Adipocyte (in vitro differentiated cells): Measurements from ENCODE around the gene SCN4B.

ENCODE experiments used
- DNase-seq: peaks from one replicate; pipeline ENCODE4 v3.0.0-alpha.2; 2015; ENCODE audit warnings: low read depth
- H3K27me3 ChIP-seq: replicated peaks from 2 replicates; pipeline ENCODE4 v1.7.0; 2013; ENCODE audit warnings: mild to moderate bottlenecking, low read length, moderate library complexity; ENCODE audit not compliant: control insufficient read depth, insufficient read depth
- H3K36me3 ChIP-seq: 2 replicates; pipeline ENCODE4 v1.7.0; 2013; ENCODE audit warnings: low read length, mild to moderate bottlenecking, moderate library complexity; ENCODE audit not compliant: control insufficient read depth, insufficient read depth, severe bottlenecking
- H3K4me1 ChIP-seq: 2 replicates; pipeline ENCODE4 v1.7.0; 2013; ENCODE audit warnings: mild to moderate bottlenecking, low read length, moderate library complexity; ENCODE audit not compliant: control insufficient read depth, insufficient read depth
- H3K4me3 ChIP-seq: 2 replicates; pipeline ENCODE4 v1.7.0; 2013; ENCODE audit warnings: mild to moderate bottlenecking, low read length, moderate library complexity
- H3K9ac ChIP-seq: 2 replicates; pipeline ENCODE4 v1.7.0; 2013; ENCODE audit warnings: mild to moderate bottlenecking, low read length, moderate library complexity
- H3K9me3 ChIP-seq: 2 replicates; pipeline ENCODE4 v1.7.0; 2013; ENCODE audit warnings: mild to moderate bottlenecking, low read length, moderate library complexity; ENCODE audit not compliant: control insufficient read depth

Gene SCN4B

DNA sequence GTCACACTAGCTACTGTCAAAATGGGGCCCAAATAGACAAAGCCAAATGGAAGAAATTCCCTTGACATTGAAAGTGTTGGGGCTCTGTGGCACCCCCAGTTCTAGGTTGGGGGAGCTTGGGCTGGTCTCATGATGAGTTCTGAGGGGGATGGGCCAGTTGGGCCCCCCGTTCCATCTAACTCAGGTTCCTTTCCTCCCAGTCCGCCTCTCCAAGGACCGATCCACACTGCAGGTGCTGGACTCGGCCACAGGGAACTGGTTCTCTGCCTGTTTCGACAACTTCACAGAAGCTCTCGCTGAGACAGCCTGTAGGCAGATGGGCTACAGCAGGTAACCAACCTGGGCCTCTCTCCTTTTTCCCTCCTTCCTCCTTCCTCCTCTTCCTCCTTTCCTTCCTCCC, 48.1 kb downstream of the SCN4B start:
- no peak overlapping the region for H3K9ac ChIP-seq
- H3K27me3 ChIP-seq: peaks cover 11% of the 10 kb centered on the region
- H3K9me3 ChIP-seq: no peaks in the 10 kb centered on the region
- no peaks in the 10 kb centered on the region for H3K36me3 ChIP-seq
- H3K4me1 ChIP-seq: peaks cover 25% of the 10 kb centered on the region
- no peak overlapping the region for H3K4me3 ChIP-seq
- DNase-seq: no peak

DNA sequence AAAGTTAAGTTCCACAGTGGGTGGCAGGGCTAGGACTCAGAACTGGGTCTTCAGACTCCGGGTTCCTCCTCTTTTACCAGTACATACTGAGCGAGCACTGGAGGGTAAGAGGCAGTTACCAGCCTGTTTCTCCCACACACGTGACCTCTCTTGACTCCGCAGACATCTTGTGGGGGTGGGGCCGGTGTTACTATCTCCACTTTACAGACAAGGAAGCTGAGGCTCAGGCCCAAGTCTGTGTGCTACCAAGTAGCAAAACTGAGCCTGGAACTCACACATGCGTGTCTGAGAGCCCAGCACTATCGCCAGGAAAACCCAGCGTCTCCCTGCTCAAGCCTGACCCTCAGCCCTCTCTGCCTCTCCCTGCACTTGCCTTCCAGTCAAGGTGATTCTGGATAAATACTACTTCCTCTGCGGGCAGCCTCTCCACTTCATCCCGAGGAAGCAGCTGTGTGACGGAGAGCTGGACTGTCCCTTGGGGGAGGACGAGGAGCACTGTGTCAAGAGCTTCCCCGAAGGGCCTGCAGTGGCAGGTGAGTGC, 49.8 kb downstream of the SCN4B start:
- no peaks in the 10 kb centered on the region for H3K9me3 ChIP-seq
- DNase-seq: no peak
- H3K27me3 ChIP-seq: peaks cover 21% of the 10 kb centered on the region
- H3K9ac ChIP-seq: no peak overlapping the region
- no peaks in the 10 kb centered on the region for H3K36me3 ChIP-seq
- no peak overlapping the region for H3K4me3 ChIP-seq
- peaks cover 21% of the 10 kb centered on the region for H3K4me1 ChIP-seq

DNA sequence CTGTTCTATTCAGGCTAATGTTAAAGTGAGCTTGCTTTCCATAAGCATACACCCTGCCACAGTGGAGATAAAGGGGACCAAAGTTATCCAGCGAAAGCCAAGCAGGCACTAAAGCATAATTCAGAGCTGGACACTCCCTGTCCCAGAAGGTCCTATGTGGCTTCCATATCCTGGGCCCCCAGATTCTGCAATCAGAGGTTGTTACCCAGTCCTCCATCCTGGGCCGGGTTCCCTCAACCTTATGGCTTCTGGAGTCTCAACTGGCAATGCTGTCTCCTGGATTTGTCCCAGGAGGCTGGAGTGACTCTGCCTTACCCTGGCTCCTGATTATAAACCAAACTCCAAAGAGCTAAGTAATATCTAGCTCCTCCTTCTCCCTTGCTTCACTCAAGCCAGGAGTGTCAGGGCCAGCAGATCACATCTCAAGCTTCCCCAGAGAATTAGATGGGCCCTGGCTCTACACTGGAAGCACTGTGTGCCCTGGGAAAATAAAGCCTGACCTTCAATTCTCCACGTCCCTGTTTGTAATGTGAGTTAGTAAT, 51.9 kb downstream of the SCN4B start:
- Histone ChIP-seq H3K36me3 (no peaks in the 10 kb centered on the region), H3K4me3 (no peak overlapping the region), H3K9me3 (no peaks in the 10 kb centered on the region), H3K9ac (no peak overlapping the region), H3K4me1 (peaks cover 27% of the 10 kb centered on the region), H3K27me3 (peaks cover 29% of the 10 kb centered on the region)
- no peak for DNase-seq

DNA sequence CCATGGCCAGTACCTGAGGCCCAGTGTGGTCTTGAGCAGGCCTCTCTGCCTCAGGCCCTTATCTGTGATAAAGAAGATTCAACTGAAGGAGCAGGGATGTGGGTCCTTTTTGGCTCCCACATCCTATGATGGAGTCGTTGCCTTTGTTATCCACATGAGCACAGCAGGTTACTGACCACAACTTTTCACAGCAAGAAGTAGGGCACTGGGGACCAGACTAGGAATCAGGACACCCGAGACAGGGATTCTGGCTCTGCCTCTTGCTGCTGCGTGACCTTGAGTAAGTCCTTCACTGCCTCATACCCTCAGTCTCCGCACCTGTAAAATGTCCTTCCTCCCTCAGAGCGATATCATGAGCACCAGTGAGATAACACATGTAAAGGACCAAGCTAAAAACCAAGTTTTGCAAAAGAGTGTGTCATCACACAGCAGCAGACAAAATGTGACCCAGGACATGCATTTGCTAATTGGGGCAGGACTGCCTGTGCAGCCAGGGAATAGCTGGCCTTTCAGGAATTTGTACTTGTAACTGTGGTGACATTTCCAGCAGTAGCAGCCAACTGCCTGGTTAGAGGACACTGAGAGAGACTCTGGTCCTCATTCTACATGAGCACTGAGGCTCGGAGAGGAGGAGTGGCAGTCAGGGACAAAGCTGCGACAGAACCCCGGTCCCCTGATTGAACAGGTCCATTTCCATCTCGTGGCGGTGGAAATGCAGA, 52.6 kb downstream of the SCN4B start:
- Histone ChIP-seq H3K9me3 (no peaks in the 10 kb centered on the region), H3K4me1 (peaks cover 27% of the 10 kb centered on the region), H3K9ac (no peak overlapping the region), H3K4me3 (no peak overlapping the region), H3K36me3 (no peaks in the 10 kb centered on the region), H3K27me3 (peaks cover 31% of the 10 kb centered on the region)
- no peak for DNase-seq

DNA sequence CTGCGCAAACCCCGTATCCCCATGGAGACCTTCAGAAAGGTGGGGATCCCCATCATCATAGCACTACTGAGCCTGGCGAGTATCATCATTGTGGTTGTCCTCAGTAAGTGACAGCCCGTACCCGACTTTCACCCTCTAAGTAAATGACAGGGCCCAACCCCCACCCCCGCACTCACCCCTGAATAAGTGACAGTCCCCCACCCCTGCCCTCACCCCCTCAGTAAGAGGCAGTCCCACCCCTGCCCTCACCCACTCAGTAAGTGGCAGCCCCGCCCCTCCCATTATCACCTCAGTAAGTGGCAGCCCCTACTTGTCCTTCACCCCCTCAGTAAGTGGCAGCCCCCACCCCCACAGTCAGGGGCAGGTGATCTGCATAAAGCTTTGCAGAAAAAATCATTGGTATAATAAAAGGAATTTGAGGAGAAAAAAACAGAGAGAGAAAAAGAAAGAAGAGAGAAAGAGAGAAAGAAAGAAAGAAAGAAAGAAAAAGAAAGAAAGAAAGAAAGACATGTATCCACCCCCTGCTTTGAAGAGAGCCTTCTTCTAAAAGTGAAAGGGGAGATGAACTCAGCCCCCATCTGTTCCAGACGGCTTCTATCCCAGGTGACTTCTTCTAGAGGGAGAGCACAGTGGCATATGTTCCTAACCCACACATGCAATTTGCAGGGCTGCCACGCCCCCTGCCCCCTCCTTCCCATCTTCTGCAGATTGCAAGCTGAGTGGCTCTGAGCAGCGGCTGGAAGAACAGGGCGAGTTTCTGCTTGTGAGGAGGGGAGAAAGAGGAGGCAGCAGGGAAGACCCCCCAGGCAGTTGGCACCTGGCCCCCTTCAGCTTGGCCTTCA, 53.4 kb downstream of the SCN4B start:
- Histone ChIP-seq H3K4me1 (peaks cover 27% of the 10 kb centered on the region), H3K9me3 (no peaks in the 10 kb centered on the region), H3K9ac (no peak overlapping the region), H3K4me3 (no peak overlapping the region), H3K27me3 (peaks cover 28% of the 10 kb centered on the region), H3K36me3 (no peaks in the 10 kb centered on the region)
- DNase-seq: no peak

DNA sequence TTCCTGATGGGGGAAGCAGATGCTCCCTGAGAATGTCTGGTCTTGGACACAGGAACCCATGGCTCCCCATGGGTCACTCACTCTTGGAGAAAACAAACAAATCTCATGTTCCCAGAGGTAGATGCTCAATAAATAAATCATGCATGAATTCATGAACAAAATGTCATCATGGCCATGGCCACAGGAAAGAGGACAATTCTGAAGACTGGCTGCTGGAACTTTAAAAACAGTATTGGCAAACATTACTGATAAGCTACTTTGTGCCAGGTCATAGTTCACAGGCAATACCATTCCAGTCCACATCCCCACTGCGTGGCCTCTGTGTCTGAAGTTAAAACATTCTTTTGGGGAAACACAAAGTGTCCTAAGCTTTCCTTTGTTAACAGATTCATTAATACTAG, 56.7 kb downstream of the SCN4B start:
- H3K27me3 ChIP-seq: peaks cover 33% of the 10 kb centered on the region
- peaks cover 24% of the 10 kb centered on the region for H3K4me1 ChIP-seq

DNA sequence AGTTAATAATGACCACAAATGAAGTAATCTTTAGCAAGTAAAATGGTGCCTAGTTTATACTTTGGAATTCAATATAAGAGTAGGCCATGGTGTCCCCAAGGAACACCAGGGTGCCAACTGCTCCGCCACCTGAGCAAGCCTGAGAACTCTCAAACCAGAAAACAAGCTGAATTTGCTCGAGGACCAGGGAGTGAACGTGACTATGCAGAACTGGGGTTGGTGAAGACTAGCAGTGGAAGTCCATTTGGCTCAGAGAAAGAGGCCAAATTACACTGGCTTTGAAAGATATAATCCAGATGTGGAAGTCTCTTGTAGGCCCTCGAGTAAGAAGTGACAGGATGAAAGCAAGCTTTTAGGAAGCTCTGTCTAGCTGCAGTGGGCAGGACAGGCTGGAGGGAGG, 57.1 kb downstream of the SCN4B start:
- peaks cover 11% of the 10 kb centered on the region for H3K9me3 ChIP-seq
- H3K4me3 ChIP-seq: no peak overlapping the region
- H3K9ac ChIP-seq: no peak overlapping the region
- no peak for DNase-seq
- H3K36me3 ChIP-seq: no peaks in the 10 kb centered on the region
- peaks cover 35% of the 10 kb centered on the region for H3K27me3 ChIP-seq
- peaks cover 19% of the 10 kb centered on the region for H3K4me1 ChIP-seq

More for the DNA sequence above, 56.7 kb downstream of the SCN4B start:
- no peak for DNase-seq
- Histone ChIP-seq H3K36me3 (no peaks in the 10 kb centered on the region), H3K9ac (no peak overlapping the region), H3K4me3 (no peak overlapping the region), H3K9me3 (peaks cover 9% of the 10 kb centered on the region)

DNA sequence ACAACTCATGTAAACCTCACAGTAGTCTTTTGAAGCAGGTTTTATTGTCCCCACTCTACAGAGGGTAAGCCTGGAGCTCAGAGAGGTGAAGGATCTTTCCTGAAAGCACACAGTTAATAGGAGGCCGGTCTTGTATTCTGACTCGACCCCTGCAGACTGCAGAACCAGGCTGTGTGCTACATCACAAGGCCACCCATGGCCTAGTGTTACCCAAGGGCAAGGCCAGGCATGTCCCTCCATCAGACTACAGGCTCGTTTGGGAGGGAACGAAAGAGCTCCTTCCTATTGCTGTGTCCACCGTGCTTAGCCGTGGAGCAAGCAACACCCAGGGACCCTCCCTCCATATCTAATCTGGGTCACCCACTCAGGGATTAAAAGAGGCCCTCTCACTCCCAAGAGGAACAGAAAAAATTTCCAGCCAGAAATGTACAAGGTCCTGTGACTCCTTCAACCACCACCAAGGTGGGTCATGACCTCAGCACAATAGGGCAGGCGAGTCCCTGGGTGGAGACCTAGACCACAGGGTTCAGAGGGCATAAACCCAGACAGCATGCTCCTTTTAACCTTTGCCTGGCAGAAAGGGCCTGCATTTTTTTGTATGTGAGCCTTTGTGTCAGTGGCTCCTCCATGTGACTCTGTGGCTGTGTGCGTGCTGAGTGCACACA, 59.6 kb downstream of the SCN4B start:
- no peak overlapping the region for H3K9ac ChIP-seq
- peaks cover 10% of the 10 kb centered on the region for H3K4me1 ChIP-seq
- H3K27me3 ChIP-seq: peaks cover 26% of the 10 kb centered on the region
- no peak overlapping the region for H3K4me3 ChIP-seq
- H3K9me3 ChIP-seq: peaks cover 27% of the 10 kb centered on the region
- no peaks in the 10 kb centered on the region for H3K36me3 ChIP-seq
- no peak for DNase-seq

DNA sequence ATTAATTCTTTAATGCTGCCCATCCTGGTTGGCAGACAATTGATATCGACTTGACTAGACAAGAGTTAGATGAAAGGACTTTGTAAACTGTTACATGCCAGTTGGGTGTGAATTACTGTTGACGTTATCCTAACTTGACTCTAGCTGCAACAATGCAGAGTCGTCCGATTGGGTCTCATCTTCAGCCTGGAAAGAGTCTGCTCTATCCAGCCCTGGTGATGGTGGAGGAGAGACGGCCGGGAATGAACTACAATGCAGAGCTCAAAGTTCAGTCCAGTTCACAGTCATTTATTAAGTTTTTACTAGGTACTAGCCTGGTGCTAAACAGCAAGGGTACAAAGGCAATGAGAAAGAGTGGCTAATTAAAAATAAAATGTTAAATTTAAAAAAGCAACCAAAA, 60.9 kb downstream of the SCN4B start:
- Histone ChIP-seq H3K36me3 (no peaks in the 10 kb centered on the region), H3K4me3 (no peak overlapping the region), H3K4me1 (peaks cover 10% of the 10 kb centered on the region), H3K9ac (no peak overlapping the region), H3K9me3 (peaks cover 40% of the 10 kb centered on the region), H3K27me3 (peaks cover 17% of the 10 kb centered on the region)
- no peak for DNase-seq

DNA sequence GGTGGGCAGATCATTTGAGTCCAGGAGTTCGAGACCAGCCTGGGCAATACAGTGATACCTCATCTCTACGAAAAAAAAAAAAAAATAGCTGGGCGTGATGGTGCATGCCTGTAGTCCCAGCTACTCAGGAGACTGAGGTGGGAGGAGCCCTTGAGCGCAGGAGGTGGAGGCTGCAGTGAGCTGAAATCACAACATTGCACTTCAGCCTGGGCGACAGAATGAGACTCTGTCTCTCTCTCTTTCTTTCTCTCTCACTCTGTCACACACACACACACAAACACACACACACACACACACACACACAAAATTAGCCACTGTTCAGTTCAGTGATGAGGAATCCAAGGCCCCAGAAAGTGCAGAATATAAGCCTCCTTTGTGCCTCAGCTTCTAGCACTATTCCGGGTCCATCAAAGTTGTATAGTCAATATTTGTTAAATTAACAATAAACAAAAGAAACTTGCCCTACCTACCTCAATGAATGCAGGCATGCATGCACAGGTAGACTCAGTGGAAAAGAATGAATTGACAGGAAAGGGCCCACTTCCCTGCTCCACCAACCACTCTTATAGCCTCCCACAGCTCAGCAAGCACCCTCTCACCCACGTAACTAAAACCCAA, 62.0 kb downstream of the SCN4B start:
- no peaks in the 10 kb centered on the region for H3K36me3 ChIP-seq
- no peak overlapping the region for H3K9ac ChIP-seq
- H3K9me3 ChIP-seq: peaks cover 48% of the 10 kb centered on the region
- H3K27me3 ChIP-seq: peaks cover 17% of the 10 kb centered on the region
- no peak overlapping the region for H3K4me3 ChIP-seq
- H3K4me1 ChIP-seq: peaks cover 1% of the 10 kb centered on the region
- DNase-seq: no peak
